Bronchial epithelial cell (primary cell): ENCODE results near the gene FASTKD1. TPM values are rescaled to one million over a fixed set of nuclear protein-coding genes. Genes with fewer than 3 reads are reported as not detected.
A peak's percentile ranks its signal among the peaks of the same experiment; 100 is the strongest.
"Not testable (repeated sequence)": the region's sequence is repeated elsewhere in the genome, so short reads cannot be mapped to it uniquely, and the experiment has no call there.

ENCODE experiments used
- DNase-seq: peaks from one replicate; pipeline ENCODE4 v3.0.0-alpha.2; 2010; ENCODE audit warnings: low read depth
- FAIRE-seq: peaks from 2 replicates; lab custom pipeline; 2011; peaks lifted over from hg19 to GRCh38; lab: Jason Lieb, UNC
- H3K27me3 ChIP-seq: 2 replicates; pipeline ENCODE4 v1.5.1; 2011; ENCODE audit warnings: low read length; ENCODE audit not compliant: control insufficient read depth, insufficient read depth
- H3K36me3 ChIP-seq: 2 replicates; pipeline ENCODE4 v1.5.1; 2011; ENCODE audit warnings: low read length; ENCODE audit not compliant: control insufficient read depth, insufficient read depth
- H3K4me3 ChIP-seq: 2 replicates; pipeline ENCODE4 v1.5.1; 2011; ENCODE audit warnings: mild to moderate bottlenecking, low read depth, low read length, control low read depth
- CTCF ChIP-seq: IDR thresholded peaks from 2 replicates; pipeline ENCODE4 v1.5.1; 2011; ENCODE audit warnings: mild to moderate bottlenecking, moderate library complexity, low read length, control low read depth, inconsistent platforms; ENCODE audit not compliant: insufficient read depth, severe bottlenecking
- total RNA-seq: library from RNA; depleted of rRNA; stranded (reverse); fragments of >200 nt; gene quantifications from 2 replicates; pipeline ENCODE4 v1.2.1, GENCODE V29; 2014

Gene FASTKD1
- total RNA-seq, 1 donor from 2014 or later = 15.8 TPM

DNA sequence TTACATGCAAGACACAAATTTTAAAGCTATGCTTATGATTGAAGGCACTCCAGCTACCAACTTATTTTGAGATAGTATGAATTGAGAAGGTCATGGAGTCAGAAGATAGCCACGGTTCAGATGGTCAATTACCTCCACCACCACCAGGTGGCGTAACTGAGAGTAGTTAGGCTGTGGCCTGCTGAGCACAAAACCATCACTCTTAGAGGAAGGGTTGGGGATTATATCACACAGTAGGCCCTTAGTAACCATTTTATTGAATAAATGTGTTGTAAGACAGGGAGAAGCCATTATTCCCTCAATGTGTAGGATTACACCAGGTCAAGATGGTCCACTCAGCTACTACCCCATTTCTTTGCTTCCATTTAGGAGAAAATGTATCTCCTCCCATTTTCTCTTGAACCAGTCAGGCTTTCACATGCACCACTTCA, 45.4 kb downstream of the FASTKD1 start:
- Histone ChIP-seq H3K36me3 (no peaks in the 10 kb centered on the region), H3K27me3 (no peaks in the 10 kb centered on the region), H3K4me3 (no peak overlapping the region)
- peak; percentile 83 for TF ChIP-seq CTCF
- peak; percentile 56 for DNase-seq
- FAIRE-seq = no peak

GRCh38 chr2:169526451-169526850, 47.2 kb downstream of the FASTKD1 start:
- FAIRE-seq = no peak
- TF ChIP-seq CTCF = no peak
- Histone ChIP-seq H3K36me3 (no peaks in the 10 kb centered on the region), H3K4me3 (no peak overlapping the region), H3K27me3 (no peaks in the 10 kb centered on the region)
- peak; percentile 60 for DNase-seq

GRCh38 chr2:169525434-169525833, 48.2 kb downstream of the FASTKD1 start:
- H3K4me3 ChIP-seq = no peak overlapping the region
- no peaks in the 10 kb centered on the region for H3K36me3 ChIP-seq
- TF ChIP-seq CTCF = no peak
- no peaks in the 10 kb centered on the region for H3K27me3 ChIP-seq
- FAIRE-seq = no peak
- no peak for DNase-seq

DNA sequence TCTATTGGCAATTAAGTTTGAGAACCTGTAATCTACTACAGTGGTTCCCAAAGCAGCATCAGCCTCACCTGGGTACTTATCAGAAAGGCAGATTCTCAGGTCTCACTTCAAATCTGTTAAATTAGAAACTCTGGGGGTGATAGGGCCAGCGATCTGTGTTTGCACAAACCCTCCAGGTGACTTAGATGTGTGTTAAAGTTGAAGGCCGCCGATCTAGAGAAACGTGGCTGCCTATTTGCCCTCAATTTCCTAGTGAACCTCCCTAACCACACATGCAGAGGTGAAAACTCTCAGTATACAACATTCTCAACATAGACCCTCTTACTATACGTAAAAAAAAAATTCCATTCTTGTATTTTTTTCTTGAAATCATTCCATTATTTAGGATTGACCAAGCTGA, 50.0 kb downstream of the FASTKD1 start:
- no peak for TF ChIP-seq CTCF
- Histone ChIP-seq H3K27me3 (no peaks in the 10 kb centered on the region), H3K4me3 (no peak overlapping the region), H3K36me3 (no peaks in the 10 kb centered on the region)
- FAIRE-seq = no peak
- no peak for DNase-seq

DNA sequence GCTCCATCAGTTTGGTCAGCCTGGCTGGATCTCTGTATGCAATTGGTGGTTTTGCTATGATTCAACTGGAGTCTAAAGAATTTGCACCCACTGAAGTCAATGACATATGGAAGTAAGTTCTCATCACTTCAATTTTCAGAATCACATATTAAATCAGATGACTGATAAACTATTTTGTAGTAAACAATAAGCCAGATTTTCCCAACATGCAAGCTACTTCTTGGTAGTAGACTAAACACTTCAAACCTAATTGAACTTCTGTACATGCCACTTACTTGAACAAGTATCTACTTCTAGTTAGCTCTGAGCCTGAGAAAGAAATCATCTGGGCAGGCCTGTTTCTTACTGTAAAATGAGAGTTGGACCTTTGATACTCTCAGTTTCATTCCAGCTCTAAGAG, 52.8 kb downstream of the FASTKD1 start:
- no peak for FAIRE-seq
- no peak for TF ChIP-seq CTCF
- no peaks in the 10 kb centered on the region for H3K36me3 ChIP-seq
- no peak overlapping the region for H3K4me3 ChIP-seq
- H3K27me3 ChIP-seq = no peaks in the 10 kb centered on the region
- no peak for DNase-seq

- not testable (repeated sequence) for DNase-seq, H3K27me3 ChIP-seq, H3K4me3 ChIP-seq, H3K36me3 ChIP-seq, FAIRE-seq
These were observed 57.1 kb downstream of the FASTKD1 start for GRCh38 chr2:169516488-169516995.

GRCh38 chr2:169514758-169515157, 58.9 kb downstream of the FASTKD1 start:
- DNase-seq, H3K36me3 ChIP-seq, H3K27me3 ChIP-seq, H3K4me3 ChIP-seq, FAIRE-seq: not testable (repeated sequence)
